Parathyroid adenoma (tissue), 2 donors: Measurements from ENCODE around the gene AHDC1.
"Not testable (repeated sequence)": the region's sequence is repeated elsewhere in the genome, so short reads cannot be mapped to it uniquely, and the experiment has no call there.

Experiments
- H2AFZ ChIP-seq: fragments of 300-600 bp; sonication (generic); one replicate; pipeline ENCODE4 v1.7.0; 2017; ENCODE audit warnings: antibody characterized with exemption, mild to moderate bottlenecking
- H3K27ac ChIP-seq: fragments of 300-600 bp; sonication (generic); one replicate; pipeline ENCODE4 v1.7.0; 2017
- H3K27me3 ChIP-seq: fragments of 300-600 bp; sonication (generic); one replicate; pipeline ENCODE4 v1.7.0; 2017; ENCODE audit warnings: low read length; ENCODE audit not compliant: control insufficient read depth, insufficient read depth
- H3K36me3 ChIP-seq: fragments of 300-600 bp; sonication (generic); one replicate; pipeline ENCODE4 v1.7.0; 2017; ENCODE audit warnings: low read length; ENCODE audit not compliant: control insufficient read depth, insufficient read depth
- H3K4me1 ChIP-seq: fragments of 300-600 bp; sonication (generic); one replicate; pipeline ENCODE4 v1.7.0; 2017; ENCODE audit warnings: control low read depth
- H3K4me2 ChIP-seq: fragments of 300-600 bp; sonication (generic); one replicate; pipeline ENCODE4 v1.7.0; 2017; ENCODE audit warnings: low read length
- H3K4me3 ChIP-seq: fragments of 300-600 bp; sonication (generic); one replicate; pipeline ENCODE4 v1.7.0; 2017; ENCODE audit warnings: low read depth, low read length
- H3K79me2 ChIP-seq: fragments of 300-600 bp; sonication (generic); one replicate; pipeline ENCODE4 v1.7.0; 2017; ENCODE audit warnings: control low read depth
- H3K9ac ChIP-seq: fragments of 300-600 bp; sonication (generic); one replicate; pipeline ENCODE4 v1.7.0; 2017; ENCODE audit warnings: mild to moderate bottlenecking
- H3K9me3 ChIP-seq: fragments of 300-600 bp; sonication (generic); one replicate; pipeline ENCODE4 v1.7.0; 2017; ENCODE audit warnings: low read length; ENCODE audit not compliant: control insufficient read depth
- TF ChIP-seq, protein P1 (sequence below): fragments of 300-600 bp; sonication (generic); IDR thresholded peaks from one replicate; pipeline ENCODE4 v1.7.0; 2017; ENCODE audit warnings: antibody characterized with exemption, mild to moderate bottlenecking
- donor health status: primary hyperparathyroidism.

AHDC1 gene

DNA sequence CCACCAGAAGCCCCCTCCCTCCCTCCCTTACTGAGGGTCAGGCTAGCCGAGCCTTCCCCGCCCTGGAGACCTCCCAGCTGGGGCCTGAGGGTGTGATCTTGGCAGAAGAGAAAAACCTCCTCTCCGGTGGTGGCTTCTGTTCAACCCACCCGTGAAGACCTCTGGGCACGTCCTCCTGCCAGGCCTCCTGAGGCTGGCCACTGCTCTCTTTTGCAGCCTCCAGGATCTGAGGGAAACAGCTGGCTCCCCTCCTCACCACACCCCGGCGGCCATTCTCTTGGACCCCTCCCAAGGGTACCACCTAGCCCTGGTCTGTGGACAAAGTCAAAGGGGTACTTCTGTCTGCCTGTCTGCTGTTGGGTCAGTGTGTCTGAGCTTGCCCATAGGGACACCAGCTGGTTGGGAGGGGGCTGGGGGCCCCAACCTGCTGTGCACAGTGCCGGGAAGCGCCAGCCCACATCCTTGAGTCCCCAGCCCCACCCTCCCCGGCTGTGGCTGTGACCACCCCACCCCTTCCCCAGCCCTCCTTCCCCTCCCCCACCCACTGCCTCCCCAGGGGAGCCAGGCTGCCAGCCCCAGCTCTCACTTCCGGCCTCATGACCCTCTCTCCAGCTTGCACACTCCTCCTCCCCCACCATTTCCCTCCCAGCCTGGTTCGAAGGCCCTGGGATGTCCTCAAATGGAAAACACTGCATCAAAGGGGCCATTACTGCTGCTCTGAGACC is 48.1 kb downstream of the AHDC1 start:
- no peaks in the 10 kb centered on the region for H3K9me3 ChIP-seq
- no peak overlapping the region for H3K9ac ChIP-seq
- H3K4me3 ChIP-seq: no peak overlapping the region
- H3K27ac ChIP-seq: peak overlapping the region; percentile 44
- H3K4me2 ChIP-seq: no peak overlapping the region
- no peaks in the 10 kb centered on the region for H3K36me3 ChIP-seq
- no peaks in the 10 kb centered on the region for H3K79me2 ChIP-seq
- TF ChIP-seq, protein P1, sequence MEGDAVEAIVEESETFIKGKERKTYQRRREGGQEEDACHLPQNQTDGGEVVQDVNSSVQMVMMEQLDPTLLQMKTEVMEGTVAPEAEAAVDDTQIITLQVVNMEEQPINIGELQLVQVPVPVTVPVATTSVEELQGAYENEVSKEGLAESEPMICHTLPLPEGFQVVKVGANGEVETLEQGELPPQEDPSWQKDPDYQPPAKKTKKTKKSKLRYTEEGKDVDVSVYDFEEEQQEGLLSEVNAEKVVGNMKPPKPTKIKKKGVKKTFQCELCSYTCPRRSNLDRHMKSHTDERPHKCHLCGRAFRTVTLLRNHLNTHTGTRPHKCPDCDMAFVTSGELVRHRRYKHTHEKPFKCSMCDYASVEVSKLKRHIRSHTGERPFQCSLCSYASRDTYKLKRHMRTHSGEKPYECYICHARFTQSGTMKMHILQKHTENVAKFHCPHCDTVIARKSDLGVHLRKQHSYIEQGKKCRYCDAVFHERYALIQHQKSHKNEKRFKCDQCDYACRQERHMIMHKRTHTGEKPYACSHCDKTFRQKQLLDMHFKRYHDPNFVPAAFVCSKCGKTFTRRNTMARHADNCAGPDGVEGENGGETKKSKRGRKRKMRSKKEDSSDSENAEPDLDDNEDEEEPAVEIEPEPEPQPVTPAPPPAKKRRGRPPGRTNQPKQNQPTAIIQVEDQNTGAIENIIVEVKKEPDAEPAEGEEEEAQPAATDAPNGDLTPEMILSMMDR: no peak
- peaks cover 4% of the 10 kb centered on the region for H3K4me1 ChIP-seq
- no peaks in the 10 kb centered on the region for H3K27me3 ChIP-seq
- H2AFZ ChIP-seq: no peak overlapping the region

- Histone ChIP-seq H3K4me1 (peaks cover 4% of the 10 kb centered on the region), H3K79me2 (no peaks in the 10 kb centered on the region), H3K9ac (no peak overlapping the region), H3K27me3 (no peaks in the 10 kb centered on the region), H3K27ac (no peak overlapping the region), H3K36me3 (no peaks in the 10 kb centered on the region), H3K9me3 (no peaks in the 10 kb centered on the region), H3K4me3 (no peak overlapping the region), H3K4me2 (no peak overlapping the region), H2AFZ (no peak overlapping the region)
- TF ChIP-seq, protein P1: no peak
Observed at GRCh38 chr1:27554759-27555699, 48.9 kb downstream of the AHDC1 start.

DNA sequence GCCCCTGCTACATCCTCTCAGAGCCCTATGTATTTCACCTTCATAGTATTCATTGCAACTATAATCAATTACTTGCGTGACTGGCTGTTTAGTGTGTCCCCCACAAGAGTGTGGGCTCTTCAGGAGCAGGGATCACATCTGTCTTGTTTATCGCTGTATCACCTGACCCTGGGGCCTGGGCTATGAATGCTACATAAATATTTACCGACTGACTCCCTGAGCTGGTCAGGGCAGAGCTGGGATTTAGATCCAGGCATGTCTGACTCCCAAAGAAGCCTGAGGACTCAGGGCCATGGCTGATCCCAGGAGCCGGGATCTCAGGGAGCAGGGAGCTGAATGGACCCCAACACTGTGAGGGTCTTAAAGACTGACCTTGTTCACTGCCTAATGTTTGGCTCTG is 49.7 kb downstream of the AHDC1 start:
- no peak overlapping the region for H3K4me2 ChIP-seq
- no peaks in the 10 kb centered on the region for H3K79me2 ChIP-seq
- no peak overlapping the region for H3K27ac ChIP-seq
- peaks cover 4% of the 10 kb centered on the region for H3K4me1 ChIP-seq
- H3K4me3 ChIP-seq: no peak overlapping the region
- no peaks in the 10 kb centered on the region for H3K27me3 ChIP-seq
- TF ChIP-seq, protein P1: no peak
- no peaks in the 10 kb centered on the region for H3K9me3 ChIP-seq
- H2AFZ ChIP-seq: no peak overlapping the region
- no peaks in the 10 kb centered on the region for H3K36me3 ChIP-seq
- no peak overlapping the region for H3K9ac ChIP-seq

DNA sequence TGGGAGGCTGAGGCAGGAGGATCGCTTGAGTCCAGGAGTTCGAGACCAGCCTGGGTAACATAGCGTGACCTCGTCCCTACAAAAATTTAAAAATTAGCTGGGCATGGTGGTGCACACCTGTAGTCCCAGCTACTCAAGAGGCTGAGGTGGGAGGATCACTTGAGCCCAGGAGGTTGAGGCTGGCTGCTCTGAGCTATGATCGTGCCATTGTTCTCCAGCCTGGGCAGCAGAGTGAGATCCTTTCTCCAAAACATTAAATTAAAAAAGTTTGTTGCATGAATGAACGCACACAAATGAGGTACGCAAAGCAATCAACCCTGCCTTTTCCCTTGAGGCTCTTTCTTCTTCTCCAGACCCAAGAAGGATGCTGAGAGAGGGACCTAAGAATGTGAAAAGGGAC is 50.1 kb downstream of the AHDC1 start:
- H3K79me2 ChIP-seq, H3K4me3 ChIP-seq, H3K9ac ChIP-seq, H3K4me2 ChIP-seq, H2AFZ ChIP-seq, H3K4me1 ChIP-seq, H3K27ac ChIP-seq, H3K9me3 ChIP-seq, H3K27me3 ChIP-seq, H3K36me3 ChIP-seq: not testable (repeated sequence)

- TF ChIP-seq, protein P1: no peak
- Histone ChIP-seq H3K79me2 (no peaks in the 10 kb centered on the region), H3K9me3 (no peaks in the 10 kb centered on the region), H3K4me3 (no peak overlapping the region), H2AFZ (no peak overlapping the region), H3K4me1 (peaks cover 4% of the 10 kb centered on the region), H3K27me3 (no peaks in the 10 kb centered on the region), H3K36me3 (no peaks in the 10 kb centered on the region), H3K4me2 (no peak overlapping the region), H3K9ac (no peak overlapping the region), H3K27ac (no peak overlapping the region)
Observed at GRCh38 chr1:27552911-27553420, 51.0 kb downstream of the AHDC1 start.
